ENCODE data around the gene LIMA1.
A peak's percentile ranks its signal among the peaks of the same experiment; 100 is the strongest.
"Not testable (repeated sequence)": the region's sequence is repeated elsewhere in the genome, so short reads cannot be mapped to it uniquely, and the experiment has no call there.

LIMA1 gene

GRCh38 chr12:50246873-50247612, 36.3 kb downstream of the LIMA1 start:
- DNase-seq = no peak

GRCh38 chr12:50246197-50246865, 37.0 kb downstream of the LIMA1 start:
- DNase-seq = no peak

GRCh38 chr12:50243507-50243906, 39.8 kb downstream of the LIMA1 start:
- no peak for DNase-seq

GRCh38 chr12:50242751-50243191, 40.5 kb downstream of the LIMA1 start:
- no peak for DNase-seq

- DNase-seq = peak; percentile 62
Observed at GRCh38 chr12:50241178-50241577, 42.1 kb downstream of the LIMA1 start.

- no peak for DNase-seq
Observed at GRCh38 chr12:50240792-50241114, 42.6 kb downstream of the LIMA1 start.

GRCh38 chr12:50240096-50240791, 43.1 kb downstream of the LIMA1 start:
- DNase-seq = no peak

- DNase-seq = no peak
Observed at GRCh38 chr12:50239355-50239891, 43.9 kb downstream of the LIMA1 start.

- no peak for DNase-seq
Observed at GRCh38 chr12:50234347-50234746, 49.0 kb downstream of the LIMA1 start.

- DNase-seq = no peak
Observed at GRCh38 chr12:50232771-50233209, 50.5 kb downstream of the LIMA1 start.

- DNase-seq = no peak
Observed at GRCh38 chr12:50232206-50232605, 51.1 kb downstream of the LIMA1 start.

GRCh38 chr12:50231346-50231745, 52.0 kb downstream of the LIMA1 start:
- DNase-seq = no peak

- no peak for DNase-seq
Observed at GRCh38 chr12:50230217-50230616, 53.1 kb downstream of the LIMA1 start.

- DNase-seq = peak; percentile 97
Observed at GRCh38 chr12:50224026-50224692, 59.2 kb downstream of the LIMA1 start.

GRCh38 chr12:50222275-50222783, 61.0 kb downstream of the LIMA1 start:
- peak; percentile 74 for DNase-seq

GRCh38 chr12:50221228-50222008, 61.9 kb downstream of the LIMA1 start:
- peak; percentile 13 for DNase-seq

GRCh38 chr12:50220363-50220995, 62.8 kb downstream of the LIMA1 start:
- no peak for DNase-seq

GRCh38 chr12:50219544-50219943, 63.8 kb downstream of the LIMA1 start:
- DNase-seq = no peak

- not testable (repeated sequence) for DNase-seq
Observed at GRCh38 chr12:50219001-50219400, 64.3 kb downstream of the LIMA1 start.

- DNase-seq = no peak
Observed at GRCh38 chr12:50218386-50218785, 64.9 kb downstream of the LIMA1 start.

GRCh38 chr12:50217202-50217601, 66.1 kb downstream of the LIMA1 start:
- no peak for DNase-seq

GRCh38 chr12:50215033-50215432, 68.3 kb downstream of the LIMA1 start:
- DNase-seq = no peak

All from NCI-H2029 (cell line).